ENCODE measurements around the gene MAPK8IP3.

GRCh38 chr16:1667916-1668315, 38.1 kb upstream of the MAPK8IP3 start:
- TF ChIP-seq CTCF (IDR thresholded peaks at IDR 0.05) (no peak), EZH2 (IDR thresholded peaks at IDR 0.05) (no peak)

Data from neural progenitor cell (in vitro differentiated cells).